HG02588 (cell line): ENCODE results near the gene B4GALNT3.

Source experiments
- ATAC-seq: cut with Tn5 transposase; IDR thresholded peaks from one replicate; pipeline ENCODE4 v1.9.1; 2021; ENCODE audit warnings: mild to moderate bottlenecking, moderate library complexity; ENCODE audit not compliant: unreplicated experiment

Gene B4GALNT3

GRCh38 chr12:537772-538171 lies 78.0 kb downstream of the B4GALNT3 start:
- no peak for ATAC-seq

GRCh38 chr12:538731-539539 lies 79.2 kb downstream of the B4GALNT3 start:
- ATAC-seq, result no peak

GRCh38 chr12:539540-540310 lies 80.0 kb downstream of the B4GALNT3 start:
- ATAC-seq, result no peak

- no peak for ATAC-seq
Observed at GRCh38 chr12:541676-542324, 82.1 kb downstream of the B4GALNT3 start.

- ATAC-seq, result no peak
Observed at GRCh38 chr12:542395-543113, 82.8 kb downstream of the B4GALNT3 start.

GRCh38 chr12:543114-543451 lies 83.3 kb downstream of the B4GALNT3 start:
- ATAC-seq, result no peak

- no peak for ATAC-seq
Observed at GRCh38 chr12:544142-544541, 84.4 kb downstream of the B4GALNT3 start.

GRCh38 chr12:544941-545635 lies 85.3 kb downstream of the B4GALNT3 start:
- no peak for ATAC-seq

GRCh38 chr12:545835-546234 lies 86.1 kb downstream of the B4GALNT3 start:
- ATAC-seq, result no peak

GRCh38 chr12:546265-546919 lies 86.7 kb downstream of the B4GALNT3 start:
- no peak for ATAC-seq

- ATAC-seq, result no peak
Observed at GRCh38 chr12:546920-547845, 87.4 kb downstream of the B4GALNT3 start.

GRCh38 chr12:547883-548470 lies 88.2 kb downstream of the B4GALNT3 start:
- ATAC-seq, result no peak

GRCh38 chr12:549476-550082 lies 89.8 kb downstream of the B4GALNT3 start:
- no peak for ATAC-seq

GRCh38 chr12:550473-551260 lies 90.9 kb downstream of the B4GALNT3 start:
- no peak for ATAC-seq

GRCh38 chr12:552466-552865 lies 92.7 kb downstream of the B4GALNT3 start:
- ATAC-seq, result no peak

GRCh38 chr12:553216-554000 lies 93.7 kb downstream of the B4GALNT3 start:
- ATAC-seq, result no peak

- no peak for ATAC-seq
Observed at GRCh38 chr12:554001-554285, 94.2 kb downstream of the B4GALNT3 start.
